Effector memory CD4-positive, alpha-beta T cell (primary cell): ENCODE data around the gene TMED10.

Source experiments
- DNase-seq, 3 donors: peaks; one replicate each; pipeline ENCODE4 v3.0.0-alpha.2; 2020
- H3K27ac ChIP-seq: 2 replicates; pipeline ENCODE4 v1.7.0; 2013; ENCODE audit warnings: mild to moderate bottlenecking, low read length, moderate library complexity; ENCODE audit not compliant: insufficient read depth, poor library complexity, severe bottlenecking
- H3K27me3 ChIP-seq: replicated peaks from 2 replicates; pipeline ENCODE4 v1.7.0; 2013; ENCODE audit warnings: mild to moderate bottlenecking, low read length; ENCODE audit not compliant: insufficient read depth, control insufficient read depth, poor library complexity, severe bottlenecking
- H3K36me3 ChIP-seq: 2 replicates; pipeline ENCODE4 v1.7.0; 2013; ENCODE audit warnings: mild to moderate bottlenecking, low read length, moderate library complexity; ENCODE audit not compliant: control insufficient read depth, insufficient read depth
- H3K4me1 ChIP-seq: 2 replicates; pipeline ENCODE4 v1.7.0; 2013; ENCODE audit warnings: low read length, mild to moderate bottlenecking; ENCODE audit not compliant: control insufficient read depth, insufficient read depth, poor library complexity, severe bottlenecking
- H3K4me3 ChIP-seq: 2 replicates; pipeline ENCODE4 v1.7.0; 2013; ENCODE audit warnings: low read length, low read depth, mild to moderate bottlenecking; ENCODE audit not compliant: insufficient read depth, poor library complexity, severe bottlenecking
- H3K9me3 ChIP-seq: 2 replicates; pipeline ENCODE4 v1.7.0; 2013; ENCODE audit warnings: mild to moderate bottlenecking, low read length, moderate library complexity; ENCODE audit not compliant: control insufficient read depth

Gene TMED10

GRCh38 chr14:75196468-75196867 is 20.1 kb upstream of the TMED10 start:
- no peak for DNase-seq
- Histone ChIP-seq H3K4me3 (no peak overlapping the region), H3K4me1 (no peaks in the 10 kb centered on the region), H3K36me3 (no peaks in the 10 kb centered on the region), H3K9me3 (no peaks in the 10 kb centered on the region), H3K27ac (no peak overlapping the region), H3K27me3 (no peaks in the 10 kb centered on the region)

- Histone ChIP-seq H3K27ac (no peak overlapping the region), H3K36me3 (no peaks in the 10 kb centered on the region), H3K9me3 (no peaks in the 10 kb centered on the region), H3K4me1 (no peaks in the 10 kb centered on the region), H3K4me3 (no peak overlapping the region), H3K27me3 (no peaks in the 10 kb centered on the region)
- no peak for DNase-seq
Observed at GRCh38 chr14:75196064-75196463, 19.7 kb upstream of the TMED10 start.

- no peak overlapping the region for H3K27ac ChIP-seq
- no peaks in the 10 kb centered on the region for H3K27me3 ChIP-seq
- H3K4me3 ChIP-seq, result no peak overlapping the region
- no peaks in the 10 kb centered on the region for H3K36me3 ChIP-seq
- H3K9me3 ChIP-seq, result no peaks in the 10 kb centered on the region
- DNase-seq, result no peak
- H3K4me1 ChIP-seq, result no peaks in the 10 kb centered on the region
Observed at GRCh38 chr14:75191100-75191499, 14.7 kb upstream of the TMED10 start.

GRCh38 chr14:75190023-75190422 is 13.6 kb upstream of the TMED10 start:
- DNase-seq, result no peak
- H3K4me3 ChIP-seq, result no peak overlapping the region
- no peak overlapping the region for H3K27ac ChIP-seq
- no peaks in the 10 kb centered on the region for H3K4me1 ChIP-seq
- H3K36me3 ChIP-seq, result no peaks in the 10 kb centered on the region
- no peaks in the 10 kb centered on the region for H3K9me3 ChIP-seq
- no peaks in the 10 kb centered on the region for H3K27me3 ChIP-seq

- Histone ChIP-seq H3K9me3 (no peaks in the 10 kb centered on the region), H3K36me3 (no peaks in the 10 kb centered on the region), H3K27ac (no peak overlapping the region), H3K4me3 (no peak overlapping the region), H3K27me3 (no peaks in the 10 kb centered on the region), H3K4me1 (no peaks in the 10 kb centered on the region)
- DNase-seq, result no peak
Observed at GRCh38 chr14:75188520-75189268, 12.3 kb upstream of the TMED10 start.

- no peaks in the 10 kb centered on the region for H3K4me1 ChIP-seq
- H3K9me3 ChIP-seq, result no peaks in the 10 kb centered on the region
- H3K27ac ChIP-seq, result no peak overlapping the region
Observed at GRCh38 chr14:75188086-75188485, 11.7 kb upstream of the TMED10 start.

GRCh38 chr14:75186953-75187352 is 10.5 kb upstream of the TMED10 start:
- H3K4me1 ChIP-seq, result no peaks in the 10 kb centered on the region
- DNase-seq, result no peak
- no peak overlapping the region for H3K4me3 ChIP-seq
- H3K36me3 ChIP-seq, result no peaks in the 10 kb centered on the region
- H3K27ac ChIP-seq, result no peak overlapping the region
- no peaks in the 10 kb centered on the region for H3K27me3 ChIP-seq
- H3K9me3 ChIP-seq, result no peaks in the 10 kb centered on the region

More at GRCh38 chr14:75188086-75188485, 11.7 kb upstream of the TMED10 start:
- DNase-seq, result no peak
- H3K4me3 ChIP-seq, result no peak overlapping the region
- no peaks in the 10 kb centered on the region for H3K36me3 ChIP-seq
- no peaks in the 10 kb centered on the region for H3K27me3 ChIP-seq

GRCh38 chr14:75185251-75186040 is 9.0 kb upstream of the TMED10 start:
- Histone ChIP-seq H3K36me3 (no peaks in the 10 kb centered on the region), H3K9me3 (no peaks in the 10 kb centered on the region), H3K27ac (no peak overlapping the region), H3K27me3 (no peaks in the 10 kb centered on the region), H3K4me1 (no peaks in the 10 kb centered on the region), H3K4me3 (no peak overlapping the region)
- DNase-seq, result no peak

- Histone ChIP-seq H3K27me3 (no peaks in the 10 kb centered on the region), H3K27ac (no peak overlapping the region), H3K4me1 (no peaks in the 10 kb centered on the region), H3K4me3 (no peak overlapping the region), H3K9me3 (no peaks in the 10 kb centered on the region), H3K36me3 (no peaks in the 10 kb centered on the region)
- no peak for DNase-seq
Observed at GRCh38 chr14:75184492-75184891, 8.1 kb upstream of the TMED10 start.

GRCh38 chr14:75184039-75184438 is 7.6 kb upstream of the TMED10 start:
- Histone ChIP-seq H3K36me3 (no peaks in the 10 kb centered on the region), H3K4me1 (no peaks in the 10 kb centered on the region), H3K27ac (no peak overlapping the region), H3K27me3 (no peaks in the 10 kb centered on the region), H3K9me3 (no peaks in the 10 kb centered on the region), H3K4me3 (no peak overlapping the region)
- DNase-seq, result no peak
